Loucy (cell line): ENCODE measurements around the gene STARD13.

ENCODE experiments used
- EZH2phosphoT487 ChIP-seq: fragments of 200-600 bp; IDR thresholded peaks from 2 replicates; pipeline ENCODE4 v1.6.1; 2018; ENCODE audit warnings: antibody characterized with exemption, mild to moderate bottlenecking, moderate library complexity, borderline replicate concordance
- TF ChIP-seq, protein P1 (sequence below): fragments of 200-600 bp; sonication (generic); conservative IDR thresholded peaks from 2 replicates; pipeline ENCODE4 v1.5.1; 2014; ENCODE audit warnings: mild to moderate bottlenecking, antibody characterized with exemption, low read length

DNA sequence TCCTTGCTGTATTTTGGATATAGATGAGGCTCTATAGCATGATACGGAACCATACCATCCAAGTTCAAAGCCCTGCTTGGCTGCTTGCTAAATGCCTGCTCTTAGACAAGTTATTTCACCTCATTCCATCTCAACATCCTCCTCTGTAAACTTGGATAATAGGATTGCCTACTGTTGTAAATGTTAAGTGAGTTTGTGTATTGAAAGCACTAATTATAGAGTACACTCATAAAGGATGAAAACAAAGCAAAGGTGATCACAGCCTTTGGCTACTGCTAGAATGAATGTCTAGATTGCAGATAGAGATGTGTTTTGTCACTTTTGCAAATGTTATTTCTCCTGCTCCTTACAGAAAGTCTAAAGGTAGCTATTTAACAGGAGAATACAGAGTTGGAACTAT, 34.3 kb upstream of the STARD13 start:
- TF ChIP-seq, protein P1, sequence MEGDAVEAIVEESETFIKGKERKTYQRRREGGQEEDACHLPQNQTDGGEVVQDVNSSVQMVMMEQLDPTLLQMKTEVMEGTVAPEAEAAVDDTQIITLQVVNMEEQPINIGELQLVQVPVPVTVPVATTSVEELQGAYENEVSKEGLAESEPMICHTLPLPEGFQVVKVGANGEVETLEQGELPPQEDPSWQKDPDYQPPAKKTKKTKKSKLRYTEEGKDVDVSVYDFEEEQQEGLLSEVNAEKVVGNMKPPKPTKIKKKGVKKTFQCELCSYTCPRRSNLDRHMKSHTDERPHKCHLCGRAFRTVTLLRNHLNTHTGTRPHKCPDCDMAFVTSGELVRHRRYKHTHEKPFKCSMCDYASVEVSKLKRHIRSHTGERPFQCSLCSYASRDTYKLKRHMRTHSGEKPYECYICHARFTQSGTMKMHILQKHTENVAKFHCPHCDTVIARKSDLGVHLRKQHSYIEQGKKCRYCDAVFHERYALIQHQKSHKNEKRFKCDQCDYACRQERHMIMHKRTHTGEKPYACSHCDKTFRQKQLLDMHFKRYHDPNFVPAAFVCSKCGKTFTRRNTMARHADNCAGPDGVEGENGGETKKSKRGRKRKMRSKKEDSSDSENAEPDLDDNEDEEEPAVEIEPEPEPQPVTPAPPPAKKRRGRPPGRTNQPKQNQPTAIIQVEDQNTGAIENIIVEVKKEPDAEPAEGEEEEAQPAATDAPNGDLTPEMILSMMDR = no peak
- TF ChIP-seq EZH2phosphoT487 = no peak
